PC-9 (cell line): ENCODE data around the gene CDC42BPB.

Experiments
- EZH2 ChIP-seq: fragments of 200-600 bp; sonication (generic); IDR thresholded peaks from 2 replicates; pipeline ENCODE4 v1.8.0; 2017; ENCODE audit warnings: antibody characterized with exemption, low read depth
- TF ChIP-seq, protein P1 (sequence below): fragments of 200-600 bp; sonication (generic); conservative IDR thresholded peaks from 2 replicates; pipeline ENCODE4 v1.6.1; 2017; ENCODE audit warnings: mixed run types, antibody characterized with exemption, mild to moderate bottlenecking, moderate library complexity

GRCh38 chr14:102916347-102917055 lies 140.8 kb downstream of the CDC42BPB start:
- TF ChIP-seq, protein P1, sequence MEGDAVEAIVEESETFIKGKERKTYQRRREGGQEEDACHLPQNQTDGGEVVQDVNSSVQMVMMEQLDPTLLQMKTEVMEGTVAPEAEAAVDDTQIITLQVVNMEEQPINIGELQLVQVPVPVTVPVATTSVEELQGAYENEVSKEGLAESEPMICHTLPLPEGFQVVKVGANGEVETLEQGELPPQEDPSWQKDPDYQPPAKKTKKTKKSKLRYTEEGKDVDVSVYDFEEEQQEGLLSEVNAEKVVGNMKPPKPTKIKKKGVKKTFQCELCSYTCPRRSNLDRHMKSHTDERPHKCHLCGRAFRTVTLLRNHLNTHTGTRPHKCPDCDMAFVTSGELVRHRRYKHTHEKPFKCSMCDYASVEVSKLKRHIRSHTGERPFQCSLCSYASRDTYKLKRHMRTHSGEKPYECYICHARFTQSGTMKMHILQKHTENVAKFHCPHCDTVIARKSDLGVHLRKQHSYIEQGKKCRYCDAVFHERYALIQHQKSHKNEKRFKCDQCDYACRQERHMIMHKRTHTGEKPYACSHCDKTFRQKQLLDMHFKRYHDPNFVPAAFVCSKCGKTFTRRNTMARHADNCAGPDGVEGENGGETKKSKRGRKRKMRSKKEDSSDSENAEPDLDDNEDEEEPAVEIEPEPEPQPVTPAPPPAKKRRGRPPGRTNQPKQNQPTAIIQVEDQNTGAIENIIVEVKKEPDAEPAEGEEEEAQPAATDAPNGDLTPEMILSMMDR: no peak
- no peak for TF ChIP-seq EZH2
